HG02763 (cell line): ENCODE data around the gene LAMP1.
"Not testable (repeated sequence)": the region's sequence is repeated elsewhere in the genome, so short reads cannot be mapped to it uniquely, and the experiment has no call there.

Source experiments
- ATAC-seq: cut with Tn5 transposase; IDR thresholded peaks from one replicate; pipeline ENCODE4 v1.9.1; 2021; ENCODE audit warnings: mild to moderate bottlenecking, moderate library complexity; ENCODE audit not compliant: unreplicated experiment

Gene LAMP1, protein sequence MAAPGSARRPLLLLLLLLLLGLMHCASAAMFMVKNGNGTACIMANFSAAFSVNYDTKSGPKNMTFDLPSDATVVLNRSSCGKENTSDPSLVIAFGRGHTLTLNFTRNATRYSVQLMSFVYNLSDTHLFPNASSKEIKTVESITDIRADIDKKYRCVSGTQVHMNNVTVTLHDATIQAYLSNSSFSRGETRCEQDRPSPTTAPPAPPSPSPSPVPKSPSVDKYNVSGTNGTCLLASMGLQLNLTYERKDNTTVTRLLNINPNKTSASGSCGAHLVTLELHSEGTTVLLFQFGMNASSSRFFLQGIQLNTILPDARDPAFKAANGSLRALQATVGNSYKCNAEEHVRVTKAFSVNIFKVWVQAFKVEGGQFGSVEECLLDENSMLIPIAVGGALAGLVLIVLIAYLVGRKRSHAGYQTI

GRCh38 chr13:113296823-113297369 lies at the start of gene LAMP1:
Gene LAMP1, plus strand, starts transcription at chr13:113297239. Its CDS starts 196 bp downstream, at chr13:113297435.
- peak; percentile 81 for ATAC-seq

- ATAC-seq = no peak
These were observed 44.4 kb upstream of the LAMP1 start for GRCh38 chr13:113252516-113253095.

- ATAC-seq = not testable (repeated sequence)
These were observed 39.1 kb upstream of the LAMP1 start for GRCh38 chr13:113257908-113258307.

- no peak for ATAC-seq
These were observed 38.6 kb upstream of the LAMP1 start for GRCh38 chr13:113258321-113259054.

DNA sequence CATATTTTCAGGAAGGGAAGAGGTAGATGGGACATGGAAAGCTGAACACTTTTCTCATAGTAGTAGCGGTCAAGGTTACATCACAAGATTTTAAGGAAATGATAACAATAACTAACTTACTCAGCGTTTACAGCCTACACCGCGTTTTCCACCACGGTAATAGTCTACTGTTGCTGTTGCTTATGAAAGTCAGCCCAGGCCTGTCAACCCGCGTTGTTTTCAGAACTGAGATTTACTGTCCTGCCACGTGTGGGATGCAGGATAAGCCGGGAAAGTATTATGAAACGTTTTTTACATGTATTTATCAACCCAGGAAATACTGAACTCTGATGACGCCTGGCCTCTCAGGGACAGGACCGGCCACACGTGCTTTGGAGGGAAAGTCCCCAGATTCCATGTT lies 36.0 kb upstream of the LAMP1 start:
- no peak for ATAC-seq

GRCh38 chr13:113263016-113263415 lies 34.0 kb upstream of the LAMP1 start:
- ATAC-seq = not testable (repeated sequence)

GRCh38 chr13:113267642-113268405 lies 29.2 kb upstream of the LAMP1 start:
- ATAC-seq = no peak

DNA sequence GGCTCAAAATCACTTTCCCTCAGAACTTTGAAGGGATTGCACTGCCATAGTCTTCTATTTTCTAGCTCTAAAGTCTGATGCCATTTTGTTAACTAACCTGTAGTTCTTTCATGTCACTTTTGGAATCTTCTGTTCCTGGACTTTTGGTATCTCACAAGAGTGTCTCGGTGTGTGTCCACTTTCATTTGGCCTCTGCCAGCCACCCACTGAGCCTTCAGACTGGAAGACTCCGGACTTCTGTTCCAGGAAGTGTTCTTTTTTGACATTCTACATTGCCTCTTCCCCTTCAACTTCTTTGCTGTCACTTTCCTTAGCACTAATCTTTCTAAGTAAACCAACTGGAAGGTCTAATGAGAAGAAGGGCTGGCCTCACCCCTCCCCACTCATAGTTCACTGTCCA lies 25.0 kb upstream of the LAMP1 start:
- ATAC-seq = no peak

- ATAC-seq = no peak
These were observed 24.3 kb upstream of the LAMP1 start for GRCh38 chr13:113272701-113273181.

GRCh38 chr13:113273321-113273720 lies 23.7 kb upstream of the LAMP1 start:
- no peak for ATAC-seq

DNA sequence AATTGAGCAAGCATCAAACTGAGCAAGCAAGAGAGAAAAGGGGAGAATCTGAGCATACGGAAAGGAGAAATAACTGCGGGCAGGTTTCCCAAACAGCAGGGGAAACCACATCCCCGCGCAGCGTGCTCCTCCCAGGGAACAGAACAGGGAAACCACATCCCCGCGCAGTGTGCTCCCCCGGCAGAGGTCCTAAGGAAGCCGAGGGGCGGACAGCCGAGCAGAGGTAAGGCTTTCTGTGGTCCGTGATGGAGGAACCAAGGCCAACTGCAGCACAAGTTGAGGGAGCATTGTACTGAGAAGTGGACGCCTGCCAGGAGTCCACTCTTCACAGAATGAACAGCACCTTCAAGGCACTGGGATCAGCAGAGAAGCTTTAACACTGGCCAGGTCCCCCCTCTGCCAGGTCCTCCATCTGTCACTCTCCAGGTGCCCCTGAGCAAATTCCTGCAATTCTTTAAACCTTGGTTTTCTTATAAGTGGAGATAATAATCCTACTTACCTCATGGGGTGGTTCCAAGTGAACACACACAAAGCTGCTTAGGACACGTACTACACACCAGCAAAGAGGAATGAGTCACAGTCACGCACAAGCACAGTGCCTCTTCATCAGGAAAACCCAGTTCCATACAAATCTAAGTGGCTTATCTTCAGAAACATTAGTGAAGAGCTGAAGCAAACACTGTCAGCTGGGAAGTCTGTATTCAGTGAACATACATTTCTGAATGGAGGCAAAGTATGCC lies 23.0 kb upstream of the LAMP1 start:
- ATAC-seq = no peak

GRCh38 chr13:113274721-113275120 lies 22.3 kb upstream of the LAMP1 start:
- ATAC-seq = no peak

DNA sequence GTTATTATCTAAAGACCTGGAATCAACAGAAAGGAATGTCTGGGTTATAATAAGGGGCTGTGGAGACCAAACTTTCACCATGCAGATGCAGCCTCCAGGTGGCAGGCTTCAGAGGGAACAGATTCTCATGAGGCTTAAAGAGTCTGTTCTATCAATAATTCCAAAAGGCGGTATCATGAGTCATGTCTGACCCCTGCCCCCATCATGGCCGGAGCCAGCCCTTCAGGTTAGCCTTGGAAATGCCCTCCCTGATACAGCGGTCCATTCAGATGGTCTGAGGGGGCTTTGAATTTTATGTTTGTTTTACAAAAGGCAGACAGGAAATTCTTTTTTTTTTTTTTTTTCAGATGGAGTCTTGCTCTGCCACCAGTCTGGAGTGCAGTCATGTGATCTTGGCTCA lies 21.7 kb upstream of the LAMP1 start:
- ATAC-seq = no peak

DNA sequence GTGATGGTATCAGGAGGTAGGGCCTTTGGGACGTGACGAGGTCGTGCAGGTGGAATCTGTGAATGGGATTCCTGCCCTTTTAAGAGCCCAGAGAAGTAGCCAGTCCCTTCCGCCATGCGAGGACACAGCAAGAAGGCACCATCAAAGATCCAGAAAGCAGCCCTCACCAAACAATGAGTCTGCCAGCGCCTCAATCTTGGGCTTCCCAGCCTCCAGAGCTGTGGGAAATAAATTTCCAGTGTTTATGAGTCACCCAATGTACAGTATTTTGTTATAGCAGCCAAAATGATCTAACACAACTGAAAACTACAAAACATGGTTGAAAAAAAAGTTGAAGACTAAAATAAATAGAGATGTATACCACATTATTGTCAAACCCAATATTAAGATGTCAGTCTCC lies 16.9 kb upstream of the LAMP1 start:
- no peak for ATAC-seq

- ATAC-seq = no peak
These were observed 13.1 kb upstream of the LAMP1 start for GRCh38 chr13:113283904-113284303.

GRCh38 chr13:113288880-113289279 lies 8.2 kb upstream of the LAMP1 start:
- ATAC-seq = no peak

DNA sequence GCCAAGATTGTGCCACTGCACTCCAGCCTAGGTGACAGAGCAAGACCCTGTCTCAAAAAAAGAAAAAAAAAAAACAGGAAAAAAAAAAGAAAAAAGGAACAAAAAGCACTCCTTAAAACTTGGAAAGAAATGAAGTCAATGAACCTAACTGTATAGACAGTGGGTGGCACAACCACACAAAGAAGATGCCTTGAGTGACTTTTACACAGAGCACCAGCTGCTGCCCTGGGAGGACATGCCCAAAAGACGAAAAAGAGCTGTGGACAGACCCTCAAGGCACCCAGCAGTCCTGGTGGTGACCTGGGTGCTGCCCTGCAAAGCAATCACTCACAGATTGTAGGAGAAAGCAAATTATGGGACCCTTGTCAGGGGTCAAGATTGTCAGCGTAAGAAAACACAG lies 5.9 kb upstream of the LAMP1 start:
- ATAC-seq = no peak

DNA sequence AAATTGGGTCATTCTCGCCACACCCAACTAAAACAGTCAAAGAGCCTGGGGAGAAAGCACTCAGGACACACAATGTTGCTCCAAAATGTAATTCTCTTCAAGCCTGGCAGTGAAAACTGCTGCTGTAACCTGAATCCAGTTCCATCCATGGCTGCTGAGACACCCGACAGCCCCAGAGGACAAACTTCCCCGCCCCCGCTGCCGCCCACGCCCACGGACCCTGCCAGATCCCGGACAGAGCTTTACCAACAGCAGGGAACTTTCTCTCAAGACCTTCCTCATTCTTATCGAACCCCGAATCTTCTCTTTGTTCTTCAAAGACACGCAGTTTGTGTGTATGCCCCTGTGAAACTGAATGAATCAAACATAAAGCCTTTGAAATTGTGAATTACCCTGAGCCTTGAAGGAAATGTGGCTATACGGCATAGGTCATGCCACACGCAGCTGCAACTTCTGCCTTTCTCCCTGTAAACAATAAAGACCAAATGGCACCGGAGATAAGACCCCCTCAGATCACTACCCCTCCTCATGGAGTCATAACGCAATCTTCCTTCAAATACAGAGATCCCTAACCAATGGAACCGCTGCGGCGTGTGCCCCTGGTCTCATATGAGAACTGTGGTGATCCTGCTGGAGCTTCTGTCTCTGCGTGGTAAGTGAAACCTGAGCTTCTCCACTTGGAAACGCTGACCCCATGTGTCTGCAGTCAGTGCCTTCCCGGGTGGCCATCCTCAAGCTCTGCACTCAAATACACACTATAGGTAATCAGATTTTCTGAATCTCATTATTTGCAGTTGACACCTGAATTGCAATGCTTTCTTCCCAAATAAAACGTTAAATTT lies 4.8 kb upstream of the LAMP1 start:
- no peak for ATAC-seq

DNA sequence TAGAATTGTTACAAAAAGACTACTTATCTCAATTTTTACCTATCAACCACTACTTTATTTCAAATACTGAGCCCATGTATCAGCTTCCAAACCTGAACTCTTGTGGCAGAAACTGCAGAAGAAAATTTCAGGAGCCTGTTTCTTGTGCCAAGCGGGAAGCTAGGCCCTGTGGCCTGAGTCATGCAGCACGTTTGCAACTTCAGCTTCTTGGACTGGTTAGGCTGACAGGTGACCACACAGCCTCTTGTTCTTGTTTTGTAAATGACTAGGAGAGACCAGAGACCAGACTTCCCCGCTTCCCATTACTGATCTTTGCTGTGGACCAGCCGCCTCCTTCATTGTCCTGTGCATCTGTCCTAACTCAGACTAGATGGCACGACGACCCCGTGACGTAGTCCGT lies 3.4 kb upstream of the LAMP1 start:
- ATAC-seq = no peak
